Measurements from ENCODE around the gene CIDEA. TPM values are rescaled to one million over a fixed set of nuclear protein-coding genes. Genes with fewer than 3 reads are reported as not detected.

The CIDEA gene
- total and polyA plus RNA-seq, 4 donors, result 0.38 to 1.0 (median 0.47) TPM

- H3K4me1 ChIP-seq (ENCODE audit: control insufficient read depth, insufficient read depth, low read length), result peaks cover 6% of the 10 kb centered on the region
- H3K9me3 ChIP-seq (ENCODE audit: control insufficient read depth, insufficient read depth, low read length), result no peaks in the 10 kb centered on the region
- no peak for DNase-seq (ENCODE audit: low read depth in 4 of 6, low spot score in 6 of 6)
- H3K27ac ChIP-seq (ENCODE audit: low read depth, low read length), result no peak overlapping the region
- WGBS (ENCODE audit: insufficient coverage), result 60% methylated on average over 1 of the region's 10 CpGs
- no peaks in the 10 kb centered on the region for H3K27me3 ChIP-seq (ENCODE audit: control insufficient read depth, insufficient read depth, low read length)
- H3K36me3 ChIP-seq (ENCODE audit: control insufficient read depth, insufficient read depth, low read length), result no peaks in the 10 kb centered on the region
- H3K4me3 ChIP-seq (ENCODE audit: low read depth, low read length), result no peak overlapping the region
Observed at GRCh38 chr18:12315490-12315889, 61.3 kb downstream of the CIDEA start.

- Histone ChIP-seq H3K27me3 (ENCODE audit: control insufficient read depth, insufficient read depth, low read length) (no peaks in the 10 kb centered on the region), H3K4me1 (ENCODE audit: control insufficient read depth, insufficient read depth, low read length) (peaks cover 6% of the 10 kb centered on the region), H3K27ac (ENCODE audit: low read depth, low read length) (no peak overlapping the region), H3K4me3 (ENCODE audit: low read depth, low read length) (no peak overlapping the region), H3K9me3 (ENCODE audit: control insufficient read depth, insufficient read depth, low read length) (no peaks in the 10 kb centered on the region), H3K36me3 (ENCODE audit: control insufficient read depth, insufficient read depth, low read length) (no peaks in the 10 kb centered on the region)
- DNase-seq (ENCODE audit: low read depth in 4 of 6, low spot score in 6 of 6), result no peak
- 68% methylated on average over 5 of the region's 5 CpGs for WGBS (ENCODE audit: insufficient coverage)
Observed at GRCh38 chr18:12315911-12316310, 61.8 kb downstream of the CIDEA start.

GRCh38 chr18:12317664-12318333 is 63.6 kb downstream of the CIDEA start:
- Histone ChIP-seq H3K36me3 (ENCODE audit: control insufficient read depth, insufficient read depth, low read length) (no peaks in the 10 kb centered on the region), H3K4me3 (ENCODE audit: low read depth, low read length) (no peak overlapping the region), H3K9me3 (ENCODE audit: control insufficient read depth, insufficient read depth, low read length) (no peaks in the 10 kb centered on the region), H3K27ac (ENCODE audit: low read depth, low read length) (no peak overlapping the region), H3K27me3 (ENCODE audit: control insufficient read depth, insufficient read depth, low read length) (no peaks in the 10 kb centered on the region), H3K4me1 (ENCODE audit: control insufficient read depth, insufficient read depth, low read length) (peaks cover 6% of the 10 kb centered on the region)
- no peak for DNase-seq (ENCODE audit: low read depth in 4 of 6, low spot score in 6 of 6)
- WGBS (ENCODE audit: insufficient coverage), result 59% methylated on average over 4 of the region's 6 CpGs

- Histone ChIP-seq H3K4me1 (ENCODE audit: control insufficient read depth, insufficient read depth, low read length) (peaks cover 6% of the 10 kb centered on the region), H3K4me3 (ENCODE audit: low read depth, low read length) (no peak overlapping the region), H3K9me3 (ENCODE audit: control insufficient read depth, insufficient read depth, low read length) (no peaks in the 10 kb centered on the region), H3K27ac (ENCODE audit: low read depth, low read length) (peak overlapping the region; percentile 6), H3K27me3 (ENCODE audit: control insufficient read depth, insufficient read depth, low read length) (no peaks in the 10 kb centered on the region), H3K36me3 (ENCODE audit: control insufficient read depth, insufficient read depth, low read length) (no peaks in the 10 kb centered on the region)
- WGBS (ENCODE audit: insufficient coverage), result 16% methylated on average over 5 of the region's 5 CpGs
- no peak for DNase-seq (ENCODE audit: low read depth in 4 of 6, low spot score in 6 of 6)
Observed at GRCh38 chr18:12318334-12318697, 64.2 kb downstream of the CIDEA start.

GRCh38 chr18:12318857-12319256 is 64.7 kb downstream of the CIDEA start:
- Histone ChIP-seq H3K36me3 (ENCODE audit: control insufficient read depth, insufficient read depth, low read length) (peaks cover 3% of the 10 kb centered on the region), H3K27ac (ENCODE audit: low read depth, low read length) (no peak overlapping the region), H3K27me3 (ENCODE audit: control insufficient read depth, insufficient read depth, low read length) (no peaks in the 10 kb centered on the region), H3K4me3 (ENCODE audit: low read depth, low read length) (no peak overlapping the region), H3K4me1 (ENCODE audit: control insufficient read depth, insufficient read depth, low read length) (peaks cover 6% of the 10 kb centered on the region), H3K9me3 (ENCODE audit: control insufficient read depth, insufficient read depth, low read length) (no peaks in the 10 kb centered on the region)
- WGBS (ENCODE audit: insufficient coverage), result no CpG with 5 or more reads among the region's 5 CpGs
- no peak for DNase-seq (ENCODE audit: low read depth in 4 of 6, low spot score in 6 of 6)

GRCh38 chr18:12321333-12321732 is 67.2 kb downstream of the CIDEA start:
- Histone ChIP-seq H3K9me3 (ENCODE audit: control insufficient read depth, insufficient read depth, low read length) (no peaks in the 10 kb centered on the region), H3K27me3 (ENCODE audit: control insufficient read depth, insufficient read depth, low read length) (no peaks in the 10 kb centered on the region), H3K4me3 (ENCODE audit: low read depth, low read length) (no peak overlapping the region), H3K4me1 (ENCODE audit: control insufficient read depth, insufficient read depth, low read length) (peaks cover 6% of the 10 kb centered on the region), H3K36me3 (ENCODE audit: control insufficient read depth, insufficient read depth, low read length) (peaks cover 25% of the 10 kb centered on the region), H3K27ac (ENCODE audit: low read depth, low read length) (no peak overlapping the region)
- DNase-seq (ENCODE audit: low read depth in 4 of 6, low spot score in 6 of 6), result no peak
- WGBS (ENCODE audit: insufficient coverage), result 29% methylated on average over 3 of the region's 4 CpGs

- 98% methylated on average over 58 of the region's 58 CpGs for WGBS (ENCODE audit: insufficient coverage)
- no peaks in the 10 kb centered on the region for H3K9me3 ChIP-seq (ENCODE audit: control insufficient read depth, insufficient read depth, low read length)
- no peaks in the 10 kb centered on the region for H3K27me3 ChIP-seq (ENCODE audit: control insufficient read depth, insufficient read depth, low read length)
- no peak overlapping the region for H3K4me3 ChIP-seq (ENCODE audit: low read depth, low read length)
- DNase-seq (ENCODE audit: low read depth in 4 of 6, low spot score in 6 of 6), result no peak
- H3K27ac ChIP-seq (ENCODE audit: low read depth, low read length), result no peak overlapping the region
- H3K36me3 ChIP-seq (ENCODE audit: control insufficient read depth, insufficient read depth, low read length), result peaks cover 48% of the 10 kb centered on the region
- peaks cover 3% of the 10 kb centered on the region for H3K4me1 ChIP-seq (ENCODE audit: control insufficient read depth, insufficient read depth, low read length)
Observed at GRCh38 chr18:12324991-12325725, 71.0 kb downstream of the CIDEA start.

- Histone ChIP-seq H3K36me3 (ENCODE audit: control insufficient read depth, insufficient read depth, low read length) (peaks cover 48% of the 10 kb centered on the region), H3K27me3 (ENCODE audit: control insufficient read depth, insufficient read depth, low read length) (no peaks in the 10 kb centered on the region), H3K27ac (ENCODE audit: low read depth, low read length) (no peak overlapping the region), H3K4me1 (ENCODE audit: control insufficient read depth, insufficient read depth, low read length) (peaks cover 3% of the 10 kb centered on the region), H3K4me3 (ENCODE audit: low read depth, low read length) (no peak overlapping the region), H3K9me3 (ENCODE audit: control insufficient read depth, insufficient read depth, low read length) (no peaks in the 10 kb centered on the region)
- WGBS (ENCODE audit: insufficient coverage), result 97% methylated on average over 23 of the region's 29 CpGs
- DNase-seq (ENCODE audit: low read depth in 4 of 6, low spot score in 6 of 6), result no peak
Observed at GRCh38 chr18:12325726-12326245, 71.6 kb downstream of the CIDEA start.

- Histone ChIP-seq H3K27ac (ENCODE audit: low read depth, low read length) (no peak overlapping the region), H3K4me3 (ENCODE audit: low read depth, low read length) (no peak overlapping the region), H3K27me3 (ENCODE audit: control insufficient read depth, insufficient read depth, low read length) (no peaks in the 10 kb centered on the region), H3K4me1 (ENCODE audit: control insufficient read depth, insufficient read depth, low read length) (peaks cover 3% of the 10 kb centered on the region), H3K36me3 (ENCODE audit: control insufficient read depth, insufficient read depth, low read length) (peaks cover 48% of the 10 kb centered on the region), H3K9me3 (ENCODE audit: control insufficient read depth, insufficient read depth, low read length) (no peaks in the 10 kb centered on the region)
- DNase-seq (ENCODE audit: low read depth in 4 of 6, low spot score in 6 of 6), result no peak
- WGBS (ENCODE audit: insufficient coverage), result 89% methylated on average over 10 of the region's 12 CpGs
Observed at GRCh38 chr18:12326711-12327460, 72.7 kb downstream of the CIDEA start.

Data from spinal cord (tissue), 10 donors.